ENCODE data around the gene ALDH18A1. TPM values are rescaled to one million over a fixed set of nuclear protein-coding genes. Genes with fewer than 3 reads are reported as not detected.

ALDH18A1 gene
- total RNA-seq, 1 experiment from 2014 or later = 87.6 TPM

GRCh38 chr10:95644901-95645300 is 11.6 kb downstream of the ALDH18A1 start:
- Histone ChIP-seq H3K4me3 (replicated peaks in 1 of 2; ENCODE audit: low read depth in 1 of 2, low read length in 2 of 2) (no peak overlapping the region), H3K4me1 (ENCODE audit: control insufficient read depth in 1 of 2, insufficient read depth in 2 of 2, low read length in 2 of 2) (no peaks in the 10 kb centered on the region), H3K27ac (ENCODE audit: low read depth, low read length) (no peak overlapping the region), H3K4me2 (ENCODE audit: low read length) (no peak overlapping the region), H3K9me2 (ENCODE audit: insufficient read depth) (no peaks in the 10 kb centered on the region), H4K20me1 (ENCODE audit: insufficient read depth) (peaks cover 4% of the 10 kb centered on the region; the same call in 1 of the 2 replicates), H2AFZ (ENCODE audit: low read depth, low read length, poor library complexity, severe bottlenecking) (no peak overlapping the region), H3K79me2 (ENCODE audit: insufficient read depth, low read length) (peaks cover 33% of the 10 kb centered on the region), H3K9ac (ENCODE audit: low read length) (no peak overlapping the region), H3K36me3 (ENCODE audit: control insufficient read depth in 1 of 2, insufficient read depth in 2 of 2, low read length in 2 of 2) (peaks cover 29 to 37% of the 10 kb centered on the region in 2 experiments; a peak in 3 of 4 replicates), H3K27me3 (ENCODE audit: insufficient read depth, low read length) (no peaks in the 10 kb centered on the region), H3K9me3 (ENCODE audit: control insufficient read depth in 1 of 2, insufficient read depth in 1 of 2, low read depth in 1 of 2, low read length in 2 of 2) (no peaks in the 10 kb centered on the region)
- no peak for ATAC-seq
- no TSS peak for BruUV-seq (replicated peaks)
- CTCF ChIA-PET = no interaction called here
- POLR2A ChIA-PET = no interaction called here
- intact Hi-C loops (cut with micrococcal nuclease) = no loop called here
- DNase-seq (ENCODE audit: low read depth, low spot score) = no peak
- TF ChIP-seq EZH2phosphoT487 (IDR thresholded peaks at IDR 0.05; ENCODE audit: borderline replicate concordance) = no peak
- no peak for TF ChIP-seq ZNF274 (IDR thresholded peaks at IDR 0.05; ENCODE audit: low read depth, low read length)
- TF ChIP-seq POLR2A (IDR thresholded peaks at IDR 0.05; ENCODE audit: borderline replicate concordance, extremely low read depth, insufficient read depth, insufficient read length) = no peak
- no peak for TF ChIP-seq EZH2 (IDR thresholded peaks at IDR 0.05)
- no peak for TF ChIP-seq SRF (IDR thresholded peaks at IDR 0.05; ENCODE audit: low read depth)
- no peak for TF ChIP-seq YY1 (IDR thresholded peaks at IDR 0.05; ENCODE audit: extremely low read depth, insufficient replicate concordance, low read depth, low read length)
- TF ChIP-seq CTCF (IDR thresholded peaks at IDR 0.05 in 2 of 3, conservative IDR thresholded peaks at IDR 0.05 in 1 of 3; ENCODE audit: borderline replicate concordance in 1 of 3, insufficient read depth in 1 of 3, low read depth in 2 of 3, low read length in 2 of 3) = no peak
- TF ChIP-seq SIN3A (IDR thresholded peaks at IDR 0.05; ENCODE audit: low read depth) = no peak
- TF ChIP-seq FOSL1 (IDR thresholded peaks at IDR 0.05; ENCODE audit: low read depth) = no peak
- no peak for TF ChIP-seq TCF7L2 (IDR thresholded peaks at IDR 0.05; ENCODE audit: borderline replicate concordance, extremely low read depth, insufficient read depth, insufficient read length)
- no peak for TF ChIP-seq MAX (IDR thresholded peaks at IDR 0.05)
- no peak for TF ChIP-seq CBX3 (IDR thresholded peaks at IDR 0.05; ENCODE audit: low read depth)
- TF ChIP-seq ATF3 (IDR thresholded peaks at IDR 0.05) = no peak
- TF ChIP-seq ELF1 (IDR thresholded peaks at IDR 0.05; ENCODE audit: borderline replicate concordance, low read depth) = no peak
- TF ChIP-seq ZBTB33 (IDR thresholded peaks at IDR 0.05; ENCODE audit: extremely low read depth, insufficient replicate concordance, low read length) = no peak
- TF ChIP-seq REST (IDR thresholded peaks at IDR 0.05; ENCODE audit: low read depth) = no peak
- no peak for TF ChIP-seq JUND (IDR thresholded peaks at IDR 0.05)
- TF ChIP-seq CEBPB (IDR thresholded peaks at IDR 0.05; ENCODE audit: low read depth) = no peak
- TF ChIP-seq ZFX (IDR thresholded peaks at IDR 0.05) = no peak
- RAD21 ChIA-PET (ENCODE audit: low non-redundant PET in 1 of 2, low total read pairs in 2 of 2, uncharacterized antibody in 2 of 2, unreplicated experiment in 2 of 2) = no interaction called here
